H1 (cell line): ENCODE measurements around the gene SCN1B. TPM values are rescaled to one million over a fixed set of nuclear protein-coding genes. Genes with fewer than 3 reads are reported as not detected.

Source experiments
- CTCF ChIA-PET: fragments of 300-600 bp; sonication (Branson Sonifier 250); formaldehyde crosslinking; loops from one replicate; lab custom pipeline; 2021; ENCODE audit not compliant: partially characterized antibody; lab: Charles Lee
- POLR2A ChIA-PET: fragments of 300-600 bp; sonication (Branson Sonifier 250); formaldehyde crosslinking; loops from one replicate; lab custom pipeline; 2021; ENCODE audit warnings: inconsistent platforms; ENCODE audit not compliant: partially characterized antibody; lab: Charles Lee
- DNase-seq, 2 experiments: peaks; one replicate each; pipeline versions ENCODE4 v3.0.0 to v3.0.0-alpha.2; 2010 to 2022; ENCODE audit warnings: low spot score in 2 of 2, low read depth in 1 of 2, mixed read lengths in 1 of 2
- FAIRE-seq: peaks from 2 replicates; lab custom pipeline; 2011; peaks lifted over from hg19 to GRCh38; lab: Jason Lieb, UNC
- H2AFZ ChIP-seq: 2 replicates; pipeline ENCODE4 v1.8.1; 2012; ENCODE audit warnings: low read length, inconsistent platforms
- H2AK5ac ChIP-seq: 2 replicates; pipeline ENCODE4 v1.6.1; 2013; ENCODE audit warnings: low read depth, low read length
- H2BK120ac ChIP-seq: replicated peaks from 2 replicates; pipeline ENCODE3; 2013; ENCODE audit warnings: low read depth, low read length, inconsistent platforms
- H2BK12ac ChIP-seq: 2 replicates; pipeline ENCODE4 v1.6.1; 2013; ENCODE audit warnings: low read depth, low read length
- H2BK15ac ChIP-seq: 2 replicates; pipeline ENCODE4 v1.6.1; 2013; ENCODE audit warnings: low read length
- H2BK20ac ChIP-seq: 2 replicates; pipeline ENCODE4 v1.6.1; 2013; ENCODE audit warnings: low read length
- H2BK5ac ChIP-seq: 2 replicates; pipeline ENCODE4 v1.6.1; 2013; ENCODE audit warnings: low read depth, low read length
- H3K14ac ChIP-seq: 2 replicates; pipeline ENCODE4 v1.6.1; 2013; ENCODE audit warnings: inconsistent platforms; ENCODE audit not compliant: insufficient read length
- H3K18ac ChIP-seq: 2 replicates; pipeline ENCODE4 v1.6.1; 2013; ENCODE audit warnings: low read length; ENCODE audit errors: extremely low read depth
- H3K23ac ChIP-seq: 2 replicates; pipeline ENCODE4 v1.6.1; 2013; ENCODE audit warnings: inconsistent platforms; ENCODE audit not compliant: insufficient read length
- H3K23me2 ChIP-seq: 2 replicates; pipeline ENCODE4 v1.6.1; 2013; ENCODE audit warnings: low read depth, low read length
- H3K27ac ChIP-seq: 2 replicates; pipeline ENCODE4 v1.6.1; 2011; ENCODE audit warnings: low read depth, low read length, inconsistent platforms
- H3K27me3 ChIP-seq, 4 experiments: replicated peaks in 1 of 4; 1 replicate in 1 of 4; 2 replicates in 3 of 4; pipeline versions ENCODE4 v1.6.1 to v1.8.1; 2011 to 2013; ENCODE audit warnings: low read length in 3 of 4, mild to moderate bottlenecking in 3 of 4, inconsistent platforms in 2 of 4, mixed read lengths in 2 of 4, moderate library complexity in 1 of 4; ENCODE audit not compliant: control insufficient read depth in 3 of 4, insufficient read depth in 3 of 4; ENCODE audit errors: extremely low read depth in 1 of 4
- H3K36me3 ChIP-seq, 4 experiments: 2 replicates each; pipeline versions ENCODE4 v1.6.1 to v1.8.1; 2011 to 2013; ENCODE audit warnings: mild to moderate bottlenecking in 4 of 4, low read length in 3 of 4, moderate library complexity in 2 of 4, control low read depth in 1 of 4, inconsistent platforms in 1 of 4; ENCODE audit not compliant: insufficient read depth in 4 of 4, control insufficient read depth in 2 of 4
- H3K4ac ChIP-seq: replicated peaks from 2 replicates; pipeline ENCODE3; 2013; ENCODE audit warnings: low read length, low read depth, mixed read lengths, inconsistent platforms; ENCODE audit not compliant: insufficient read length
- H3K4me1 ChIP-seq, 4 experiments: replicated peaks in 1 of 4; 1 replicate in 1 of 4; 2 replicates in 3 of 4; pipeline versions ENCODE4 v1.6.1 to v1.8.1; 2011 to 2013; ENCODE audit warnings: low read length in 3 of 4, inconsistent platforms in 2 of 4, mixed read lengths in 1 of 4; ENCODE audit not compliant: insufficient read depth in 4 of 4, control insufficient read depth in 3 of 4
- H3K4me2 ChIP-seq, 2 experiments: 2 replicates each; pipeline versions ENCODE4 v1.6.1 to v1.8.1; 2011 to 2013; ENCODE audit warnings: low read depth in 2 of 2, low read length in 2 of 2, control low read depth in 1 of 2, inconsistent platforms in 1 of 2, mild to moderate bottlenecking in 1 of 2; ENCODE audit not compliant: insufficient read depth in 1 of 2
- H3K4me3 ChIP-seq, 4 experiments: fragments of 200-600, 300-600 bp in 1 of 4; sonication (generic), shearing (Covaris generic), sonication (Bioruptor Twin) in 1 of 4; 2 replicates each; pipeline versions ENCODE4 v1.5.1 to v1.8.1; 2011 to 2016; ENCODE audit warnings: low read length in 4 of 4, low read depth in 3 of 4, control low read depth in 2 of 4, inconsistent platforms in 2 of 4, mild to moderate bottlenecking in 2 of 4, mixed read lengths in 1 of 4, moderate library complexity in 1 of 4; ENCODE audit not compliant: insufficient read depth in 2 of 4; ENCODE audit errors: extremely low read depth in 1 of 4
- H3K56ac ChIP-seq: replicated peaks from 2 replicates; pipeline ENCODE3; 2013; ENCODE audit warnings: low read depth, mild to moderate bottlenecking, mixed read lengths, low read length, inconsistent platforms; ENCODE audit not compliant: insufficient read length
- H3K79me1 ChIP-seq: 2 replicates; pipeline ENCODE4 v1.6.1; 2013; ENCODE audit warnings: low read depth, low read length, control low read depth
- H3K79me2 ChIP-seq, 2 experiments: 2 replicates each; pipeline versions ENCODE4 v1.6.1 to v1.8.1; 2012 to 2013; ENCODE audit warnings: low read length in 2 of 2, mild to moderate bottlenecking in 2 of 2, inconsistent platforms in 1 of 2; ENCODE audit not compliant: insufficient read depth in 2 of 2, control insufficient read depth in 1 of 2
- H3K9ac ChIP-seq, 4 experiments: replicated peaks in 1 of 4; 1 replicate in 1 of 4; 2 replicates in 3 of 4; pipeline versions ENCODE4 v1.6.1 to v1.8.1; 2011 to 2013; ENCODE audit warnings: low read depth in 3 of 4, low read length in 3 of 4, control low read depth in 2 of 4, mild to moderate bottlenecking in 2 of 4, moderate library complexity in 2 of 4, inconsistent platforms in 1 of 4; ENCODE audit errors: extremely low read depth in 1 of 4
- H3K9me3 ChIP-seq, 2 experiments: 2 replicates each; pipeline versions ENCODE4 v1.6.1 to v1.8.1; 2012 to 2013; ENCODE audit warnings: mild to moderate bottlenecking in 2 of 2, moderate library complexity in 2 of 2, control low read depth in 1 of 2, inconsistent platforms in 1 of 2, low read depth in 1 of 2, low read length in 1 of 2, mixed read lengths in 1 of 2; ENCODE audit not compliant: insufficient read depth in 2 of 2
- H4K20me1 ChIP-seq, 2 experiments: replicated peaks in 1 of 2; 2 replicates each; pipeline versions ENCODE3 to v1.8.1; 2011 to 2013; ENCODE audit warnings: inconsistent platforms in 2 of 2, low read length in 2 of 2, mild to moderate bottlenecking in 1 of 2; ENCODE audit not compliant: insufficient read depth in 2 of 2, control insufficient read depth in 1 of 2
- H4K5ac ChIP-seq: 2 replicates; pipeline ENCODE4 v1.6.1; 2013; ENCODE audit warnings: low read length, low read depth, mixed read lengths, inconsistent platforms; ENCODE audit not compliant: insufficient read length
- H4K8ac ChIP-seq: 2 replicates; pipeline ENCODE4 v1.8.0; 2013; ENCODE audit warnings: mild to moderate bottlenecking, moderate library complexity, low read length, inconsistent platforms; ENCODE audit not compliant: insufficient read depth; ENCODE audit errors: extremely low read depth
- H4K91ac ChIP-seq: replicated peaks from 2 replicates; pipeline ENCODE3; 2013; ENCODE audit warnings: low read length, mixed read lengths, inconsistent platforms; ENCODE audit not compliant: insufficient read length
- BRCA1 ChIP-seq: IDR thresholded peaks from 2 replicates; pipeline ENCODE4 v1.6.1; 2012; ENCODE audit warnings: low read depth, low read length, improper control_type of control experiment
- CHD1 ChIP-seq: IDR thresholded peaks from 2 replicates; pipeline ENCODE4 v1.6.1; 2012; ENCODE audit warnings: low read depth, low read length, improper control_type of control experiment
- CHD2 ChIP-seq: IDR thresholded peaks from 2 replicates; pipeline ENCODE4 v1.6.1; 2012; ENCODE audit warnings: low read length, improper control_type of control experiment
- CREB1 ChIP-seq: IDR thresholded peaks from 2 replicates; pipeline ENCODE4 v1.6.1; 2012; ENCODE audit warnings: inconsistent platforms
- CTBP2 ChIP-seq: IDR thresholded peaks from 2 replicates; pipeline ENCODE4 v1.7.0; 2011; ENCODE audit warnings: borderline replicate concordance, mild to moderate bottlenecking, moderate library complexity, mixed read lengths, low read length; ENCODE audit not compliant: insufficient read depth, insufficient read length
- EGR1 ChIP-seq: IDR thresholded peaks from 2 replicates; pipeline ENCODE4 v1.6.1; 2011; ENCODE audit warnings: low read depth, low read length, borderline replicate concordance
- FOSL1 ChIP-seq: IDR thresholded peaks from 2 replicates; pipeline ENCODE4 v1.6.1; 2011; ENCODE audit warnings: mild to moderate bottlenecking, low read depth, low read length, moderate library complexity; ENCODE audit not compliant: insufficient read depth
- GABPA ChIP-seq: IDR thresholded peaks from 2 replicates; pipeline ENCODE4 v1.6.1; 2011; ENCODE audit warnings: mild to moderate bottlenecking, low read length, moderate library complexity, borderline replicate concordance; ENCODE audit not compliant: insufficient read depth
- GTF2F1 ChIP-seq: IDR thresholded peaks from 2 replicates; pipeline ENCODE4 v1.6.1; 2012; ENCODE audit warnings: low read depth, low read length, improper control_type of control experiment, borderline replicate concordance
- HDAC6 ChIP-seq: IDR thresholded peaks from one replicate; pipeline ENCODE4 v1.7.1; 2012; ENCODE audit warnings: low read depth, mild to moderate bottlenecking, inconsistent platforms, low read length, moderate library complexity
- JUN ChIP-seq: IDR thresholded peaks from 2 replicates; pipeline ENCODE4 v1.6.1; 2011; ENCODE audit warnings: low read depth, mild to moderate bottlenecking, improper control_type of control experiment, low read length
- RFX5 ChIP-seq: IDR thresholded peaks from 2 replicates; pipeline ENCODE4 v1.6.1; 2011; ENCODE audit warnings: low read depth, low read length, improper control_type of control experiment, borderline replicate concordance
- SUZ12 ChIP-seq: fragments of 200-600 bp; sonication (generic); IDR thresholded peaks from 2 replicates; pipeline ENCODE4 v1.6.1; 2012; ENCODE audit warnings: mild to moderate bottlenecking, inconsistent platforms, low read length, moderate library complexity, mixed read lengths
- ZNF274 ChIP-seq: IDR thresholded peaks from 2 replicates; pipeline ENCODE4 v1.7.0; 2012; ENCODE audit warnings: low read length, borderline replicate concordance; ENCODE audit errors: extremely low read depth
- WGBS, 2 experiments: shearing (Covaris generic) in 1 of 2; methylation state at CpG; one replicate each; pipeline versions ENCODE4 v1.1.6 to v1.1.7; 2013 to 2015; ENCODE audit warnings: low lambda C conversion rate in 2 of 2, mixed read lengths in 2 of 2, inconsistent platforms in 1 of 2, low coverage in 1 of 2, missing lambda C conversion rate in 1 of 2; ENCODE audit not compliant: insufficient replicate concordance in 2 of 2, insufficient coverage in 1 of 2, insufficient read length in 1 of 2; ENCODE audit errors: extremely low coverage in 1 of 2, missing lambda C conversion rate in 1 of 2; 5-methylcytosine and 5-hydroxymethylcytosine counted together
- polyA plus RNA-seq, 7 experiments: library from polyadenylated mRNA; depleted of rRNA in 3 of 7; stranded (reverse) in 5 of 7; unstranded in 2 of 7; fragments of >200 nt in 5 of 7; fragments of 200-250 nt in 2 of 7; gene quantifications; 1 replicate in 5 of 7; 2 replicates in 1 of 7; 4 replicates in 1 of 7; pipeline versions ENCODE4 v1.2.1 to v1.2.3, GENCODE V29; 2011 to 2013; ENCODE audit warnings: missing spikeins in 2 of 7, mixed read lengths in 2 of 7
- total RNA-seq: library from RNA; stranded (reverse); fragmentation: NEBNext Ultra II Directional; extraction: Animal tissue kit (Norgen Biotek cat#: 25700); gene quantifications from 2 replicates; pipeline ENCODE4 v1.2.1, GENCODE V29; 2021

SCN1B gene
- total and polyA plus RNA-seq, 2 of the 8 experiments (the other 6 are each of a cell fraction or from before 2014, with no cell fraction given), result 3.1 to 3.5 TPM

- FAIRE-seq (no peak), DNase-seq (no peak)
- H2AK5ac ChIP-seq, result no peak overlapping the region; the same call in 1 of the 2 replicates
- no peak overlapping the region for H2BK12ac ChIP-seq
- H3K4me1 ChIP-seq, result peaks cover 3 to 13% (median 11%) of the 10 kb centered on the region in 4 experiments
- peaks cover 0 to 2% (median 0%) of the 10 kb centered on the region in 4 experiments; a peak in 1 of 7 replicates for H3K27me3 ChIP-seq
- no peak overlapping the region for H3K18ac ChIP-seq
- no peak overlapping the region for H2BK5ac ChIP-seq
- no peak overlapping the region for H3K14ac ChIP-seq
- H3K79me2 ChIP-seq, result no peaks in the 10 kb centered on the region
- no peak overlapping the region for H3K4ac ChIP-seq
- H2AFZ ChIP-seq, result no peak overlapping the region
- H4K91ac ChIP-seq, result peak overlapping the region; percentile 64
- no peak overlapping the region for H4K5ac ChIP-seq
- H3K9me3 ChIP-seq, result peaks cover under 1 to 2% of the 10 kb centered on the region in 2 experiments; a peak in 3 of 4 replicates
- POLR2A ChIA-PET, result interaction anchor here (1.6 to 3.0 kb wide), 3 partner anchors 51 to 138 kb away, joined by 6 to 23 read pairs (median 9); partner anchors contain the start of genes FXYD3 and FXYD7
- no peaks in the 10 kb centered on the region for H3K36me3 ChIP-seq
- no peaks in the 10 kb centered on the region; the same call in 1 of the 2 replicates for H3K23me2 ChIP-seq
- no peak overlapping the region for H3K23ac ChIP-seq
- H4K20me1 ChIP-seq, result no peaks in the 10 kb centered on the region
- H2BK15ac ChIP-seq, result no peak overlapping the region
- no peak overlapping the region for H3K4me2 ChIP-seq
- H3K27ac ChIP-seq, result no peak overlapping the region
- no peak overlapping the region for H2BK20ac ChIP-seq
- H4K8ac ChIP-seq, result no peak overlapping the region; the same call in 1 of the 2 replicates
- H2BK120ac ChIP-seq, result no peak overlapping the region
- no peak overlapping the region for H3K9ac ChIP-seq
- 93% methylated on average over 10 of the region's 10 CpGs; no CpG with 5 or more reads in 1 of the 2 experiments for WGBS, 2 experiments
- H3K4me3 ChIP-seq, result no peak overlapping the region
- H3K56ac ChIP-seq, result no peak overlapping the region
- CTCF ChIA-PET, result interaction anchor here (1.2 to 5.0 kb wide), 10 partner anchors 9 to 76 kb away, joined by 4 to 73 read pairs (median 22); partner anchors contain the start of genes FXYD7 and LGI4
- no peaks in the 10 kb centered on the region for H3K79me1 ChIP-seq
- TF ChIP-seq GTF2F1 (no peak), CHD2 (no peak), CTBP2 (no peak), GABPA (no peak), BRCA1 (no peak), ZNF274 (no peak), CREB1 (no peak), JUN (no peak), CHD1 (no peak), SUZ12 (no peak), HDAC6 (no peak), FOSL1 (no peak), RFX5 (no peak), EGR1 (no peak)
Measured at GRCh38 chr19:35065574-35065973, 35.3 kb downstream of the SCN1B start.
